T follicular helper cell (primary cell): ENCODE data around the gene UBL3.

ENCODE experiments used
- DNase-seq: peaks from one replicate; pipeline ENCODE4 v3.0.0-alpha.2; 2020; ENCODE audit warnings: low read depth

UBL3 gene

DNA sequence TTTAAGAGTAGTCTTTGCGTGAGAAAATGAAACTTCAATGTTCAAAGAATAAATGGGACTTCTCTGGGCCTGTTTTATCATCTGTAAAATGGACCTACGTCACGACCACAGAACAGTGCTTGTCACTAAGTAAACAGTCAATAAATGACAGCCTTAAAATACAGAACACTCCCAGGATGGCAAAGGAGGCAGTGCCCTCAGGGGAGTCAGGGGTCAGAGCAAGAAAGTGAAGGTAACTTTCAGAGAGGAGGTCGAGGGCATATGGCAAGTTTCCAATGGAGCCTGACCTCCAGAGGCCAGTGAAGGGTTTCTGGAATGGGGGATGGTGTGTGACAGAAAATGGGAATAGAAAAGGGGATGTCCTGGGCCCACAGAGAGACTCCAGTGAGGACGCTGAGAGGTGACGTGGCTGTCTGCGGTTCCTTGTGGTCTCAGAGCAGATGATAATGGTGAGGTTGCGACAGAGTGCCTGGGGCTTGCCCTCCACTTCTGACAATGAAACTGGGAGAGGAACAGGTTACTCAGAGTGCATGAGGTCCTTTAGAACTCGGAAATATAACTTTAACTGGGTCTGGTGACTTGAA lies 91.8 kb downstream of the UBL3 start:
- DNase-seq, result peak; percentile 13

DNA sequence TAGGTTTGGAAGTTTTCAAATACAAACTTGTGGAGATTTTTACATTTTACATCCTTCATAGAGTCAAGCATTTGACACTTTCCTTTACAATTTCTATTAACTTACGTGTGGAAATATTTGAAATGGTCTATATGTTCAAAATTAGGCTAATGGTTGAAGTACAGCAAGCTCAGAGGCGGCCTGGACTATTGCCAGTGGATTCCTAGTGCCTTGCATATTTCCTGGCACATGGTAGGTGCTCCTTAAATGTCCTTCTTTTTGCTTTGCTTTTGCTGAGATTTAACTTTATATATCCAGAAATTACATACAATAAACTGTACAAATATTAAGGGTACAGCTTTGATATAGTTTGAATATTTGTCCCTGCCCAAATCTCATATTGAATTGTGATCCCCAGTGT lies 93.9 kb downstream of the UBL3 start:
- no peak for DNase-seq

DNA sequence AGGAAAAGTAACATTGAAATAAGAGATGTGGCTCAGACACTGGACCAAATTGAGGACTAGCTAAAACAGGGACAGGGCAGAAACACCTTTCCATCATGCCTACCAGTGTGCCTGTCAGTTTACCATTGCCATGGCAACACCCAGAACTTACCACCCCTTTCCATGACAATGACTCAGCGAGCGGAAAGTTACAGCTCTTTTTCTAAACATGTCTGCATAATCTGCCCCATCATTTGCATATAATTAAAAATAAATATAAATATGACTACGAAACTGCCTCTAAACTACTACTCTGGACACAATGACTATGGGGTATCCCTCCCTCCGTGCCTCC lies 96.0 kb downstream of the UBL3 start:
- no peak for DNase-seq

DNA sequence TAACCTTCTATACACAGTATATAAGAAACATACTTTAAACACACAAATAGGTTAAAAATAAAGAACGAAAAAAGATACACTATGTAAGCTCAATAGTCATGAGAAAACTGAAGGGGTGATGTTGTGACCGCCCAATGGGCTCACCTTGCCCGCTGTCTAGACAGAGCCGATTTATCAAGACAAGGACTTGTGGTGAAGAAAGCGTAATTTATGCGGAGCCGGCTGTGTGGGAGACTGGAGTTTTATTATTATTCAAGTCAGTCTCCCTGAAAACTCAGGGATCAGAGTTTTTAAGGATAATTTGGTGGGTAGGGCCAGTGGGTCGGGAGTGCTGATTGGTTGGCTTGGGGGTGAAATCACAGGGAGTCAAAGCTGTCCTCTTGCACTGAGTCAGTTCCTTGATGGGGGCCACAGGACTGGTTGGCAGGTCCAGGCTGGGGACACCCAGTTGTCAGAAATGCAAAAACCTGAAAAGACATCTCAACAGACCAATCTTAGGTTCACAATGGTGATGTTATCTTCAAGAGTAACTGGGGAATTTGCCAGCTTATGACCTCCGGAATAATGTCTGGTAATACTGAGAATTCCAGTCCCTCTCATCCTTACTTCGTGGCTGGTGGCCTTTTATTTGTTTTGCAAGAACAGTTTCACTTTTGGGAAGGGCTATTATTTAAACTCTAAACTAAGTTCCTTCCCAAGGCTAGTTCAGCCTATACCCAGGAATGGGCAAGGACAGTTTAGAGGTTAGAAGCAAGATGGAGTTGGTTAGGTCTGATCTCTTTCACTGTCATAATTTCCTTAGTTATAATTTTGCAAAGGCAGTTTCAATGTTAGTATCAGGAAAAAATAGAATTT lies 96.6 kb downstream of the UBL3 start:
- DNase-seq, result no peak

DNA sequence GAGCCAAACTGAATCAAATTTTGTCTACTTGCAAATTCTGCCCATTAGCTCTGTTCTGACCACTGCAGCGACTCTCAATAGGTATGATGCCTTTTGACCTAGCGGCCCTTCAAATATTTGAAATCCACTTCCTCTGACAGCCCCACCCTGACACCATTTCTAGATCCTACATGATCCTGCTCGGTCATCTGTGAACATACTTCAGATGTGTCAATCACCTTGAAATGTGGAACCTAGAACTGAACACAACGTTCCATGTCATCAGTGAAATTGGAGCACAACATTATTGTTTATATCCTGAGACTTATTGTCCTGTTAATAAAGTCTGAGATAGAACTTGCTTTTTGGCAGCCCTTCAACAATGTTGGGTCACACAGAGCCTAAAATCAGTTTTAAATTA lies 98.2 kb downstream of the UBL3 start:
- no peak for DNase-seq

DNA sequence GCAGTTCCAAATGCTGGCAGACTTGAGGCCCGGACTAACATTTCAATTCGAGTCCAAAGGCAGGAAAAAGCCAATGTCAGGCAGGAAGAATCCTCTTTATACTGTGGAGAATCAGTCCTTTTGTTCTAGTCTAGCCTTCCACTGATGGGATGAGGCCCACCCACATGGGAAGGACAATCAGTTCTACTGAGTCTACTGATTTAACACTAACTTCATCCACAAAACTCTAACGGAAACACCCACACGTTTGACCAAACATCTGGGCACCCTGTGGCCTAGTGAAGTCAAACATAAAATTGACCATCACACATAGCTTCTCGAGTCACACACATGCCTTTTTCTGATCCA lies 100.3 kb downstream of the UBL3 start:
- no peak for DNase-seq

DNA sequence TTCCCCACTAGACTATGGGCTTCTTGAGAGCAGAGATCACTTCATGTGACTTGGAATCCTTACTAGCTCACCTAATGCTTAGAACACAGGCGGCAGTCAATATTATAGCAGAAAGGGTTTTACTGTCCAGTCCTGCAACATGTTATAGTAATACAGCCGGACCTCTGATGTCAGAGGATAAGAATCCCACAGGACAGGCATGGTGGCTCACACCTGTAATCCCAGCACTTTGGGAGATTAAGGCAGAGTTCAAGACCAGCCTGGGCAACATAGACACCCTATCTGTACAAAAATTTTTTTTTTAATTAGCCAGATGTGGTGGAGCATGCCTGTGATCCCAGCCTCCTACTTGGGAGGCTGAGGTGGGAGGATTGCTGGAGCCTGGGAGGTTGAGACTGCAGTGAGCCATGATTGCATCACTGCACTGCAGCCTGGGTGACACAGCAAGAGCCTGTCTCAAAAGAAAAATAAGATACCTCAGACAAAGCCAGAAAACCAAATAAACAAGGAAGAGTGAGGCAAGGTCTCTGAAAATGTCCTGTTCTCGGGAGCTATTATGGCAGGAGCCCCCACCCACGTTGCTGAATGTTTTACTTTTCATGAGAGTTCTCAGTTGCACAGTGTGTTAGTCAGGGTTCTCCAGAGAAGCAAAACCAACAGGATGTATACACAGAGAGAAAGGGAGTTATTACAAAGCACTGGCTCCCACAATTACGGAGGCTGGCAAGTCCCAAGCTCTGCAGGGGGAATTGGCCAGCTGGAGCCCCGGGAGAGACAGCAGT lies 100.8 kb downstream of the UBL3 start:
- DNase-seq, result no peak

DNA sequence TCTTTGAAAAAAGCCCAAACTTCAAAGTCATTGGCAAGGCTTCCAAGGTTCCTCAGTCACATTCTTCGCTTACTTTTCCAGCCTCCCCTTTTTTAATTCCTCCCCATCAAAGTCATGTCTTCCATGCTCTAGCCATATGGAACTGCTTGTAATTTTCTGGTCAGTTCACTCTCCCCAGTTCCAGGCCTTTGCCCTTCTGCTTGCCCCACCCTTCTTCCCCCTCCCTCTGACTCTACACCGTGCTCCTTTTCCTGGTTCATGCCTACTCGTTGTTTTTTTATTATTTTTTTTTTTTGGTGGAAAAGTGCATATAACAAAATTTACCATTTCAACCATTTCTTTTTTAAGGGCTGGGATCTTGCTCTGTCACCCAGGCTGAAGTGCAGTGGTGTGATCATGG lies 102.3 kb downstream of the UBL3 start:
- no peak for DNase-seq

DNA sequence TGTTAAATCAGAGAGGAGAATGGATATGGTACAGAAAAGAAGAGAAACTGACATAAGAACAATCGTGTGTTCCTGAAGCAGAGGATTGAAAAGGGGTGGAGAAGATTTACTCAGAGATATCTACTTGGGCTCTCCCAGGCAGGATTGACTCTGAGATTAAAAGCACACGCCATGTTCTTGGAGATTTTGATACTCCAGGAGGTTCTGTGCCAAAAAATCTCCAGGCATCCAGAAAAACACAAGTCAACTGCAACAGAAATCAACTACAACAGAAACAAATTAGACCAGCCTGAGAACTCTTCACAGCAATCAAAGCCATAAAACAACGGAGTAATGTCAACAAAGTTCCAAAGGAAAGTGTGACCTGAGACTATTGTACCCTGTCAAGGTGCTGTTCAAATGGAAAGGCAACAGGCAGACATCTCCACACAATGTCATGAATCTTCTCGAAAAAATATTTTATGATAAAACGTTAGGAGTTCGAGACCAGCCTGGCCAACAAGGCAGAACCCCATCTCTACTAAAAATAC lies 104.2 kb downstream of the UBL3 start:
- DNase-seq, result no peak

DNA sequence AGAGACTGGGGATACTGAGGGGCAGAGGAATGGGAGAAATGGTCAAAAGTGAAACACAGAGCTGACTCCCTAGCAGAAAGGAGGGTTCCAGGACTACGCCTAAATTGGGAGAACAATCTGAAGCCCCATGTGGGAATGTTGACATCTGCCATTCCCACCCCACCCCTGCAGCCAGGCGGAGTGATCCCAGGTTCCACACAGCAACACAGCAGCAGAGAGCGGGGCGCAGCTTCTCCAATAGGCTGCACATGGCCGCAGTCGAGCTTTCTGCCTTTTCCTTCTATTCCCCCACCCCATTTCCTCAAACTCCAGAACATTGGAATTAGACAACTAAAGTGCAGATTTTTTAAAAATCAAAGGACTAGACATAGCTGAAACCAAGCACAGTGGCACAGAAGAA lies 104.7 kb downstream of the UBL3 start:
- DNase-seq, result no peak

DNA sequence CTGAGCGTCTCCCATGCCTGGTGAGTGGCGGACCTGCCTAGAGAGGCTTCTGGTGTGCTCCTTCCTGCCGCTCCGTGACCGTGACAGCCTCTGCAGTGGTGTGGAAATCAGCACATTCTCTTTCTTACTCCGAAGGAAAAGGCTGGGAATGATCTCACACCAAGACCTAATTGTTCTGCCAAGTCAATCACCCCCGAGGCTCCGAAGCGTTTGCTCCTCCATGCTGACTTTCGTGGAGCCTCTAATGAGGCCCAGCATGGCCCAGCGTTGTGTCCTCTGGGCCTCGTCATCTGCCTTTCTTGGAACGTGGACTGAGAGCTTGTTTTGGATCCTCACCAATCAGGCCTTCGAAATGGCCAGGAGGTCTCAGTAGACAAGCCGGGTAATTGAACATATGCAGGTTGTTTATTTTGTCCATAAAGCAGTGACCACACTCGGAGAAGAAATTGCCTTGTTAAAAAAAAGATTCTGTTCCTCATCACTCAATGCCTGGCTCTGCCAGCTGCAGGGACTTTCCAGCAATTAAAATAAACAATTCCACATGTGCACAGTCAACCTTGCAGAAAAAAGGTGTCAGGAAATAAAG lies 107.1 kb downstream of the UBL3 start:
- DNase-seq, result no peak

DNA sequence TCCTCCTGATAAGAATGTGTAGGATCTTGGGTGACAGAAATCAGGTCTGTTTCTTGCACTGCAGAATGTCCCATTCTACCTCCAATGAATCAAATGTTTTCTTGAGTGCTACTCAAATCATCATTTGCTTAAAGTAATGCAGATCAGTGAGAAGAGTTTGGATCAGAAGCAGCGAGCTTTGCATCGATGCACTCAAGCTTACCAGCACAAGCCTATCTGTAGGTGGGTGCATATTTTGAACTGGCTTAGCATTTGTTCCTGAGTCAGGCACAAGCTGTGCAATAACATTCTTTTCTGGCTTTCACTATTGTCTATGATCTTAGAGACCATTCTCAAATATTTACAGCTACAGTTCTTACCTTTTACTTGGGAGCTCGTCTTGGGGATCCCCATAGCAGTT lies 109.5 kb downstream of the UBL3 start:
- no peak for DNase-seq

DNA sequence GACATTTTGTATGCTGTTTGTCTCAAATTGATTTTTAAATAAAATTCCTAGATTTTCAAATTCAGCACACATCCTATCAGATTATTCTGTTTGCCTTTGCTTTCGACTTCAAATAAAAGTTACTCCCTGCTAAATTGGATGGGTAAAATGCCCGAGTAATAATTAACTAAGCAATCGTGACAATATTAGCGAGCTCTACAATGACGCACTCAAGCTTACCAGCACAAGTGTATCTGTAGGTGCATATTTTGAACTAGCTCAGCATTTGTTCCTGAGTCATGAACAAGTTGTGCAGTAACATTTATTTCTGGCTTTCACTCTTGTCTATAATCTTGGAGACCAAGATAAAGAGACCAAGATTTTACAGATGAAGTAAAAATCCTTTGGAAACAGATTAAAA lies 113.4 kb downstream of the UBL3 start:
- DNase-seq, result no peak

DNA sequence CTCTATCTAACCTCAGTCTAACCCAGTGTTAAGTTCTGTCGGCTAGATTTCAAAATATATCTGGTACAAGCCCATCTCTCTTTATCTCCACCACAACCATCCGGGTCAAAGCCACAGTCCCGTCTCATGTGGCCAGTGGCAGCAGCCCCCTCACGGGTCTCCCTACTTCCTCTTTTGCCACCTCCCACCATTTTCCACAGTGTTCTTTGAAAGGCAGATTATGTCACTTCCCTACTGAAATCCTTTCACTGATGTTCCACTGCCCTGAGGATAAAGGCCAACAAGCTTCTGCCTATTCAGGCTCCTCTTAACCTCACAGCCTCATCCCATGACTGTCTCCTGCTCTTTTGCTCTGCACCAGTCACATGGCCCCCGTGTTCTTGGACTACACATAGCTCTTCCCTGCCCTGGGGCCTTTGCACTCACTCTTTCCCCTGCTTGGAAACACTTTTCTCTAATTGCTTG lies 117.2 kb downstream of the UBL3 start:
- DNase-seq, result no peak

DNA sequence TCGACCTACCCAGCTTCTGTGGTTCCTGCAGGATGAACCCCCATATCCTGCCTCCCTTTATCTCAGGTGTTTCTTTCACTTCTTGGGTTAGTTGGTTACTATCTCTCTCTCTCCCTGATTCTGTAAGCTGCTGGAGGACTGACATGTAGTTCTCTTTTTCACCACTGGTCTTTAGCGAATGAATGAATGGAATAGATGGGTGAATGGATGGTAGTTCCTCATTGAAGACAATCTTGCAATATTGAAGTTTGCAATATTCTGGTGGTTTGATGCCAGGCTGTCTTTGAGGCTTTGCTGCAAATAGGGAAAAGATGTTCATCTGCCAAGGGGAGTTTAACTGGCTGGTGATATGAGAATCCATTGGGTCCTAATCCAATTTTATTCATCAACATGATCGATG lies 120.2 kb downstream of the UBL3 start:
- no peak for DNase-seq

DNA sequence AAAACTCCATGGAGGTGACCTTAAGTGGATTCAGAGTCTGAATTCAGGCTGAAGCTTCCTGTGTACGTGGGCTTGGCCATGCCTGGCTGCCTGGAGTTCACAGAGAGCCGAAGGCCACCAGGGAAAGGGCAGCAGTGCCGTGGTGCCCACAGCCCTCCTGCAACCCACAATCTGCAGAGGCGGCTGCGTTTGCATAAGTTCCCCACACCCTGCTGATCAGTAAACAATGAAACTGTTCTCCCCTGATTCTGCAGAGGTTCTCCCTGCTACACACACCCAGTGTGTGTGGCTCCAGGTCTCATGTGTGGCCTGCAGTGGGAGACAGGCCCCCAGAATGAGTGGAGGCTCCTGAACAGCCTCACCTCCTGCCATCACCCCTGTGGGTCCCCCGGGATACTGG lies 128.0 kb downstream of the UBL3 start:
- DNase-seq, result no peak

DNA sequence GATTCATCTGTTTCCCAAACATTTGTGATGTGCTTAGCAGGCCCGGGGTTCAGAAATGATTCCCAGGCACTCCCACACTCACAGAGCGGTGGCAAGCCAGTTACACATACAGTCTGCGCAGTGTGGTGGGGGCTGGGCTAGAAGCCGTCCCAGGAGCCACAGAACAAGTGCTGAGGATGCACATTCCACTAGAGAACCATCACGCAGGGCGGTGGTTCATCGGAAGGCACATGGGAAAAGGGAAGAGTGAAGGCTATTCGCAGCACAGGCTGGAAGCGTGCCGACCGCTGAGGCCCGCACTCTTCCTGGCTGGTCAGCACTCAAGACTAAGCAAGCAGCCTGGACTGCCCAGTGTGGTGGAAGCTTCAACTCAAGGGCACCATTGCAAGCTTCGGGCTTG lies 128.7 kb downstream of the UBL3 start:
- no peak for DNase-seq

DNA sequence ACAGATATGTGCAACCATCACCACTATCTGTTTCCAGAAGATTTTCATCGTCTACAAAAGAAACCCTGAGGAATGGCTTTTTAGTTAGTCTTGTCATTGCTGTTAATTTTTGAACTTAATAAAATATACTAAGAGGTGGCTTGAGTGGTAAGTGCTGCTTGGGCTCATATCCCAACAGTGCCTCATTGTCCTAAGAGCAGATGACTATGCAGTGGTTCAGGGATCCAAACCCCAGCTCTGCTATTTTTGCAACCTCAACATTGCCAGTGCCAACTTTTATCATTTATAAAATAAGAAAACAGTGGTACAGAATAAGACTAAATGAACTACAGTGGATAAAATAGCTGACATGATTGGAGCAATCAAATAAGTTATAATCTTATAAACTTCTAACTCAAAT lies 131.7 kb downstream of the UBL3 start:
- no peak for DNase-seq

DNA sequence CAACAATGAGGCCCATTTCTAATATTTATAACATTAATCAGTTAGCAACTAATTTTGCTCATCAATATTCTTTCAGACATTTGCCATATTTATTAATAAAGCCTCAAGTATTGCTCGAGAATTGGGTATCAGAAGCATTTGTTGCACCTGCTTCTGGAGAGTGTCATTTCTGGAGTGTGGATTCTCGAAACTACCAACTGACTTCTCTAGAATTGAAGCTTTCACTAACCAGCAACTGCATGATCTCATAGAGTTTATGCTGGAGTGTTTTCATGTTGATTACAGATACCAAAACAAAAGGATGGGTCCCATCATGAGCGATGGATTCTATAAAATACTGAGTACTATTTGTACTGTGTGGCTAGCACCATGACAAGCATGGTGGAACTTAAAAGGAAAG lies 133.9 kb downstream of the UBL3 start:
- DNase-seq, result no peak
